GM19372 (cell line): ENCODE results near the gene RSU1.

Experiments
- ATAC-seq: cut with Tn5 transposase; IDR thresholded peaks from one replicate; pipeline ENCODE4 v1.9.1; 2021; ENCODE audit warnings: mild to moderate bottlenecking, low read depth, moderate library complexity; ENCODE audit not compliant: unreplicated experiment

The RSU1 gene

DNA sequence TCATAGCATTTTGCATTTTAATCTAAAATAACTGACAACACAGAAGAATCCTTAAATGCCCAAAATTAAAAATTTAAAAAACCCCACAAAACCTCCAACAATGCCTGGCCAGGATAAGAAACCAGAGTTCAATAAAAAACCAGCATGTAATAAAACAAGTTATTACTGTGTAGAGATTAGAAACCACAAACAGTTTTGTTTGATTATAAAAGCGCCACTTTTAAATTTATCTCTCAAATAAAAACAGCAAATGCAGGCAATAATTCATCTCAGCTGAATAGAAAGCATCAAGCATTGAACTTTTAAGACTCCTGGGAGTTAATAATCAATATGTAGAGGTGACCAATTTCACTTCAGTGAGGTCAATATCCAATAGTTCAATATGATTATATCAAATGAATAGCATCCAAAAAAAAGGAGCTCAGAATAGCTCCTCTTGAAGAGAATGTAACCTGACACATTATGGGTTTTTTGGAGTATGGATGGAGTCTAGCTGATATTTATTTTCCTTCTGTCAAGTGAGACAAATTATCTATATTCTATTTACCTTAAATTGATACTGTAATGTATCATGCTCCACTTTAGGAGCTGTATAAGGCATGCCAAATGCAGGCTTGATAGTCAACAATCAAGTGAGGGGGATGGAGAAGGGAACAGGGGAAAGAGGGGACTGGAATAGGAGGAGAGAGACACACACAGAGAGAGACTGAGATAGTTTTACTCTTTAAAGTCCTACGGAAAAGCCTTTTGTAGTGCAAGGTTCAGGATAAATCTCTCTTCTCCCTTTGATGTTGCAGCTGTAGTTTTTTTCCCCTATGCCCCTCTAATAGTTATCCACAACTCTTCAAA, 130.9 kb downstream of the RSU1 start:
- no peak for ATAC-seq

DNA sequence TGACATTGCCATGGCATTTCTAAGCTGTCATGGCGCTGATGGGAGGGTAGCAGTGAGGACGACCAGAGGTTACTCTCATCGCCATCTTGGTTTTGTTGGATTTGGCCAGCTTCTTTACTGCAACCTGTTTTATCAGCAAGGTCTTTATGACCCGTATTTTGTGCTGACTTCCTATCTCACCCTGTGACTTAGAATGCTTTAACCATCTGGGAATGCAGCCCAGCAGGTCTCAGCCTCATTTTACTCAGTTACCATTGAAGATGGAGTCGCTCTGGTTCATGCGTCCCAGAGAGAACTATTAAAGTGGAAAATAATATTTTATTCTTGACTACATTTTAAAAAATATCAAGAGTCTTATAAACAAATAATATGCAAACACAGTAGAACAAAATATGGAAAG, 131.7 kb downstream of the RSU1 start:
- ATAC-seq = no peak

DNA sequence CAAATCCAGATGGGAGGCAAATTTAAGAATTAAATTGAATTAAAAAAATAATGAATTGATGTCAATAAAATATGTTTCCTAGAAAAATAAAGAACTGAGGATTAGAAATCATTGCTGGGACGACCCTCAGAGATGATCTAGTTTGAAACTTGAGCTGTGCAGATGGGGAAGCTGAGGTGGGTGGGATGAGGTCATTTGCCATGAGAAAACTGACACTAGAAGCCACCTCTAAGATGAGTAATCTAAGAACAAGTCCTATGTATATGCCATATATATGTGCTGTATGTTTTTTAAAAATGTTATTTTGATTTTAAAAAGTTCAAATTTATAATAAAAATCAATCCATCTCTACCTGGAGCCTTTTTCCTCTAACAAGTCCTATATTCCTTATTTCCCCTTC, 135.7 kb downstream of the RSU1 start:
- ATAC-seq = no peak

DNA sequence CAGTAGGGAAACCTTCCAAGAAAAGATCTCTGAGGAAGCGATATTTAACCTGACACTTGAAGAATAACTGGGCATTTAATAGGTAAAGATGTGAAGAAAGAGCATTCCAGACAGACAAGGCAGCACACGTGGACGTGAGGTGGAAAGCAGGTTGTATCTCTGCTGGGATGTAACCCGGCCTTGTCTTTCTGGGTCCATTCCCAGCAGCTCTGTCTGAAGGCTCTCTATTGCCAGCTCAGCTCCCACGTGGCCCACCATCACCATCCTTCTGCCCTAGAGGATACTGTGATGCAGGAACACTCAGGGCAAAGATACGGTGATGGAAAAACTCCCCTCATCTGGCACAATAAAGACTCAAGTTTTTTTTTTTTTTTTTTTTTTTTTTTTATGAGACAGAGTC, 137.7 kb downstream of the RSU1 start:
- no peak for ATAC-seq

DNA sequence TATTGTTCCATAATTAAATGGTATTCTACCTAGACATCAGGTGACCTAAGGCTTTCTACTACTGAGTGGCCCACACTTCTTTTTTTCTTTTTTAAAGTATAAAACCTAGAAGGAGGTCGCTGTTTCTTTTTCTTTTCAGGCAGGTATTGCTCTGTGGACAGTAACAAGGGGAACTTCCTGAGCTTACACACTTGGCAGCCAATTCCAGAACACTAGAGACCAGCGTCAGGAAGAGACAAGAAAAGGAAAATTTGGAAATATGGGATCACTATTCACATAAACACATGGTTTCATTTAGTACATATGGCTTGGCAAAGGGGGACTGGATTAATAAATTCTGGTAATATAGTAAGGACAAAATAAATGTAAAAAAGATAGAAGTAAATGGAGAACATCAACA, 141.9 kb downstream of the RSU1 start:
- ATAC-seq = no peak

DNA sequence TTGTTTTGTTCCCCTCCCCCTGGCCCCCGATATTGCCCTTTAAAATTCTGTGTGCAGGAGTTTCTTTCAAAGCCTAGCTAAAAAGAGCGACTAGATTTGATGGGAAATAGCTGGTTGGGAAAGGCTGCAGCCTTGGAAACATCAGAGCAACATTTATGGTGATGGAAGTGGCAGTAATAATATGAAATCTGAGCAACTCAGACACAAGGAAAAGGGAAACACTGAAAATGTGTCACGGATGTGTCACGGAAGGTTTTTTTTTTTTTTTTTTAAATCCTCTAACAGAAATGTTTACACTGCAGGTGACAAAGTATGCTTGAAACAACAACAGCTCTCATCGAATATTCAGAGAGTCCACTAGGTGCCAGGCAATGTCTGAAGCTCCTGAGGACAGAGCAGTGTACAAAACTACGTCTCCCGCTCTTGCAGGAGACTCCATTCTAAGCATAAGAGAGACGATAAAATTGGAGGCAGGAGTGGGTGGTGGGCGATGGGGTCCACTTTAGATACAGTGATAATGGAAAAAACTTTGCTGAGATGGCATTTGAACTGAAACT, 143.0 kb downstream of the RSU1 start:
- no peak for ATAC-seq

DNA sequence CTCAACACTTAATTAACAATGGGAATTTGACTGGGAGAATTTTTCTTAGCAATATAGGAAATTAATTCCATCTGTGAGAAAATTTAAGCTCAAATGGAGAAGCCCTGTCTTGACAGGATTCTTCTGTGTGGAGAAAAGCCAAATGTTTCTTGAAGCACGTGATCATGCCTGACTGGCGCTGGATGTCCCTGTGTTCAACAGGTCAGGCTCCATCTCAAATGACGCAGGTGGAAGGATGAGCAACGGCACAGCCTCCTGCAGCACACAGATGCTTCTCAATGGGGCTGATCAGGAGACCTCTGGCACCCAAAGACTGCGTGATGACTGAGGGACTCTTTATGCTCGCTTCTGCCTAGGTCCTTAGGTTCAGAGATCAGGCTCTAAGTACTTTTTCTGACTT, 143.8 kb downstream of the RSU1 start:
- no peak for ATAC-seq

DNA sequence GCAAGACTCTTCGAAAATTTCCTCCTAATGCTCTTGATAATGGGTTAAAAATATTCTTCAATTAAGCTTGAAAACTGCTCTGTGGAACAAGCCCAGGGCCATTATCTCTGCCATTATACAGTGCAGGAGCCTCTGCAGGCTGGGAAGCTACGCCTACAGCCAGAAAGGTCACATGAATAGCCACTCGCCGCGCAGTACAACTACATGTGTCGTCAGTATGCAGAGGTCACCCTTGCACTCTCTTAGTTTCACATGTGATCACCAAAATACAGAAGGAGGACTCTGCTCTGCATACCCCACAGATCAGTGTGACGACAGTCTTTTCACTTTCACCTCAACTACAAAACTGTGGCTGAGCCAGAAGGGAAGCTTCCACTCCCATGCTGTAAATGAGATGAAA, 153.8 kb downstream of the RSU1 start:
- peak; percentile 55 for ATAC-seq

DNA sequence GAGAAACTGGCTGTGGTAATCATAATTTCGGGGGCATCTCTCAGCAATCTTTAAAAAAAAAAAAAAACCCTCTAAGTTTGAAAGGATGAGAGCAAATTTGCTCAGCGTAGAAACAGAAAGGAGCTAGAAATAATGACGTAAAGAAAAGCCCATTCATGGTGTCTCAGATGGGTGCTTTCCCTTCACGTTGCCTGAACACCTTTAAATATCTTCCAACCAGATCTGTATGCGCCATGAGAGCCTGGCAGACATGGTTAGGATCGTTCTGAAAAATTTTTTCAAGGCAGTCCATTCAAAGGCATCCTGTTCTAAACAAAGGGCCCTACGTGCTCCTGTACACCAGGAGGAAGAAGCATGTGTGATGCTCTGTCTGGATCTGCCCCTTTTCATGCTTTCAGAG, 154.3 kb downstream of the RSU1 start:
- no peak for ATAC-seq

DNA sequence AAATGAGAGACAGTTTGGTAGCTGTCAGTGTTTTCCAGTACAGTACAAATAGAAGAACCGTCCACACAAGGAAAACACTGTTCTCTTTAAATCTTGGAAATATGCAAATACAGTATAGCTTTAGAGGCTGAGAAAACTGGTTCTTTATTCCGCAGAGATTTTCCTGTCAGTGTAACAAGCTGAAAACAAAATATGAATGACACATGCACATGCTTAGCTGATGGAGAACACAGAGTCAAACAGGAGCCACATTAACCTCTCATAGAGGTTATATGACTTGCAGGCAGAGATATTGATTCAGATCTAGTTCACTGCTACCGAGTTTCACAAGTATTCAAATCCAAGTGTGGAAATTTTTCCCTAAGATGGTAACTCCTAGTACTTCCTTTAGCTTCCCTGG, 160.3 kb downstream of the RSU1 start:
- ATAC-seq = no peak

DNA sequence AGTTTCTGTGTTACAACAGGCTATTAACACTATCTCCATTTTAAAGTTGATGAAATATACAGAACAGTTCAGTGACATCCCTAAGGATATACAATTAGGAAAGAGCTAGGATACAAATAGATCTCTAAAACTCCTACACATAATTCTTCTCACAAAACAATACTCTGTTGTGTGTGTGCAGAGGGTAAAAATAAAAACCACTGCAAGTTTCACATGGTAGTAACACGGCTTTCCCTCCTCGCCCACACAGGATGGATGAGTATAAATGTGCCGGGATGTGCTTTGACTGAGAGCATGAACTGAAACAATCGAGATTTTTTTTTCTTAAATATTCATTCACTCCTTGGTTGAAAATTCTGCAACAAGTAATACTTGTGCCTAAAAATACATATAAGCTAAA, 164.0 kb downstream of the RSU1 start:
- peak; percentile 70 for ATAC-seq

DNA sequence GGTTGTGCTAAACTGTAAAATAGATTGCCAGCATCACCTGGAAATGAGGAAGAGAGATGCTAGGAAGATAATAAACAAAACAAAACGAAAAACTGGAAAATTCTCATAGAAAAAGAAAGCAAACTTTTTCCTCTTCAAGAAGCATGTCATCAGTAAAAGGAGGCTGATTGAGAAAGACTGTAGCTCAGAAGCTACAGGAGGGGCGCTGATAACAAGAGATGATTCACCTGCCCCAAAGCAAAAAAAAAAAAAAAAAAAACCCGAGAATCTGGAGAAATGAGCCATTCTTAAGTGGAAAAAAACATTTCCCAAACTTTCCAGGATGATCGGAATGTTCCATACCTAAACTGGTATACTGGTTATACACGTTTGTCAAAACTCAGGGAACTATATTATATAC, 165.1 kb downstream of the RSU1 start:
- ATAC-seq = no peak

DNA sequence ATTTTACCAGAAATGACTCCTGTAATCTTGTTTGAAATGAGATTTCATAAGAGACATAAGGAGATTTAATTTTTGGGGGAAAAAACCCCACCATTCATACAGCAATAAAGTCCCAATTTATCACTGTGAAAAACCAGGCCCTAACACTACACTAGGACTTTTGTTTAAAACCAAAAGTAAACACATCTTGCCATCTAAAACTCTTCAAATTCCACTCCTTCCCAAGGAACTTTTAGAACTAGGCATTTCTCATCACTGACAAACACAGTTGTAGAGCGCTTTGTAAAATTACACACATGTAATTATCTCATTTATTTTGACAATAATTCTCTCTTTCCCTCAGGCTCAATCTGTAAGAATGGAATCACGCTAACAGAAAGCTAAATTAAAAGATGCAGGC, 167.5 kb downstream of the RSU1 start:
- no peak for ATAC-seq

DNA sequence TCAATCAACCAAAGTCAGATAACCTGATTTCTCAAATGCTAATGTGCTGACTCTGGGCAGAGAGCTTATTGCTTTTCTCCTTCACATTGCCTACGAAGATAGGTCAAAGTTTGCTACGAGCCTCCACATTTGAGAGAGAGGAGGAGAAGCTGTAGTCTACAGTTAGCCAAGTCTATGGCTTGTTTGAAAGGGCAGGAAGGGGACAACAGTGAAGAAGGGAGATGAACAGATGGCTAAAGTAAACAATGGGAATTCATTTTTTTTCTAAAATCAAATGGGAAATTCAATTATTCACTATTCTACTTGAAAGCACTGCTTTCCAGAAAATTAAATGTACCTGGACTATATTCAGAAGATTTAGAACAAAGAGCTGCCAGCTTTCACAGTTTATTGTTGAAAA, 168.9 kb downstream of the RSU1 start:
- ATAC-seq = no peak

DNA sequence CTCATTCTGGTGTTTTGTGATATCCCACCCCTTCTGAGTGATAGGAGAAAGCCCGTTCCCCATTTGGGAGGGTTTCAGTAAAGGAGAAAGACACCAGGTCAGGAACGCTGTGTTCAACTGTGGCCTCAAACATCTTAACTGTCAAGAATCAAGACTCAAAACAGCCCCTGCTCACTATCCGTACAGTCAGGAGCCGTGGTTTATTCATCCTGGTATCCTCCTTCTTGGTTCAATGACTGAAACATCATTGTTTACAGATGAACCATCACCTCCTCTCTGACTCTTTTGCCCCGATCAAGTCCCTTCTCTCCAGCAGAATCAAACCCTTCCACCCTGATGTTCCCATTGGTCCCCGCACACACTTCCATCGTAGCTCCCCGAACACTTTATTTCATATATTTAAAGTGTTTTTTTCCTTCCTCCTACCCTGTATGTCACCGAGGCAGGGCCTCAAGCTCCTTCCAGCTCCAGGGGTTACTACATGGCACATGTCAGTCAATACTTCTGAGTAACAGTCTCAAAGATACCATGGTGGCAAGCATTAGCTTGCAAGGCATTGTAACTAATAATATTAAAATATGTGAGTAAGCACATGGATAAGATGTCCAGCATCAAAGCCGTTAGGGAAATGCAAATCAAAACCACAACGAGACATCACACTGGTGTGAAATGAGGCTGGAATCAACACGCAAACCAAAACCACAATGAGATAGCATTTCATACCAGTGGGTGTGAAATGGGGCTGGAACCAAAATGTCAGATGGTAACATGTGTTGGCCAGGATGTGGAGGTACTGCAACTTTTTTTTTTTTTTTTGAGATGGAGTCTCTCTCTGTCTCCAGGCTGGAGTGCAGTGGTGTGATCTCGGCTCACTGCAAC, 170.8 kb downstream of the RSU1 start:
- ATAC-seq = no peak

DNA sequence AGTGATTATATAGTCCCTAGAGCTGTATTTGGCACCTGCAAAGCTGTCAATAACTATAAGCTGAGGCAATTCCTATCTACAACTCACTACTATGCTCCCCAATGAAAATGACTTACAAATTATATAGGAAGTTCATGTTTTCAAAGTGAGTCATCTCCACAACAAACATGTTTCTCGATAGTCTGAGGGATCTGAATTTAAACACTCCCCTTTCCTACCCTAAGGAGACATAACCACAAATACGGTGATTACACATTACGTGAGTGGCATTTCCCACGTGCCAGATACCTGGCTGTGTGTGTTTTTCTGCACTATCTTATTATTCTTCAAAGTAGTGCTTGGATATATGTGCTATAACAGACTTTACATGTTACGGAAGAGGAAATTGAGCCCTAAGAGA, 173.1 kb downstream of the RSU1 start:
- no peak for ATAC-seq

DNA sequence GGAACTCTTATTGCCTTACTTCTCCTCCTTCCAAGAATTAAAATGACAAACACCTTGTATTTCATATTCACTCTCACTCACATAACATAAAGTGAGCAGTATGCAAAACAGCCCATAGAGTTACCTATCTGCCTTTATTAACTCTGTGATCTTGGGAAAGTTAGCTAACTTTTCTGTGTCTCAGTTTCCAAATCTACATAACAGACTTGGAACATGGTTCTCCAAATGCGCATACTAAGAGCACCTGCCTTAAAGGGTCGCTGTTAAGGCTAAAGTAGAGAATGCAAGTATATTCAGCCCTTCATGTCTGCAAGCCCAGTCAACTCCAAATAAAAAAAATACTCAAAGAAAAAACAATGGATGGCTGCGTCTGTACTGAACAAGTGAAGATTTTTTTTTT, 173.7 kb downstream of the RSU1 start:
- ATAC-seq = no peak

DNA sequence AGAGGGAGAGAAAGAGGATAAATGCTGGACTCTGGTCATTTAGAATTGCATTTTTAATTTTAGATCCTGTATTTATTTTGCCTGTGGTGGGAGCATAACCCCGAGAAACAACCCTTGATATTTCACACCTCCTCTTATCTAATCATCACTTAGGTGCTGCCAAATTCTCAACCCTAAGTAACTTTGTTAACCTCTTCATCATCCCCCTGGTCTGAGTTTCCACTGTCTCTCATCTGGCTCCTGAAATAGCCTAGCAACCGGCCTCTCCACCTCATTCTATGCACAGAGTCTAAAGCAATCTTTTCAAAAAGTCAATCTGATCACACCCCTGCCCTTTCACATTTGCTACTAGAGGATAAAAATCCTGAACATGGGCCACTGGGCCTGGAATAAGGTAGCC, 177.1 kb downstream of the RSU1 start:
- no peak for ATAC-seq

DNA sequence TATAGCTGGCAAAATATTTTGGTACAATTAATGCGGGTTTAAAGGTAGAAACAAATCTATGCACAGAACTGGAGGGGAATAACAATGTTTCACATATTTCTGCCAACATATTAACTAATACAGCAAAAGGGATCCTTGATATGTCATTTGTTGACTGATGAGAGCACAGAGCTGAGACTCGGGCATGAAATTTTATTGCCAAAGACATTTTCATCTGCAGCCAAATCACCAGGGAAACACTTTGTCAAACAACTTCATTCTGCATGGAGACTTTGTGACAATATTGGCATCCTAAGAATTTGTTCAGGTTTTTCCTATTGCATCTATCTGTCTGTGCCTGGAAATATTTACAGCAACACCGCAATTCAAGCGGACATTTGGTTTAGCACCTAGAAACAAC, 177.8 kb downstream of the RSU1 start:
- no peak for ATAC-seq

DNA sequence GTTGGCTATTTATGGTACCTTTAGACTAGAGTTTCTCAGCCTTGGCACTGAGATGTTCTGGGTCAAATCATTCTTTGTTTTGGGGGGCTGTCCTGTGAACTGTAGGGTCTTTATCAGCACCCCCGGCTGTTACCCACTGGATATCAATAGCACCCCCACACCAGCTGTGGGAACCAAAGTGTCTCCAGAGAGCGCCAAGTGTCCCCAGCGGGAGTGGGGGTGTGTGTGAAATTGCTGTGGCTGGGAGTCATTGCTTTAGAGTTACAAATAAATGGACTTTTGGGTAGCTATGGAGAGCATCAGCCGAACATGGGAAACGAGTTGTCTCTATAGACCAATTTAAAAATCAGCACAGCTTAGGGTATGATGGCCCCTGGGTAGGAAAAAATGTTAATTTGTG, 184.2 kb downstream of the RSU1 start:
- ATAC-seq = no peak

DNA sequence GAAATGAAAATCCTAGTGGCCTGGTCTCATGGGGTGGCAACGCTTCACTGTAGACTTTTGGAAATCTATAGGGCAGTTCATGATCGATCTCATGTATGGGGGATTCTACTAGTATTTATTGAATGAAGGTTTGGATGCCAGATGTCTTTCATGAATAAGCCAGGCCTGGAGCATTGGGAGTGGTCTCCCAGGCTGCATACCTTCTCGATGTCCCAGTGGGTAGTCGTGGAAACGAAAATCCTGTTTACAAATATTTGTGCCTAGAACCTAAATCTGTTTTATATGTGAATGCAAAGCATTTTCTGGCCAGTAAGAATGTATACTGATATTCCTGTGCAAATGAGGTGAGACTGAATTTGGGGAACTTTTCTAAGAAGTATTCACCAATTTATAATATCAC, 190.5 kb downstream of the RSU1 start:
- ATAC-seq = no peak

DNA sequence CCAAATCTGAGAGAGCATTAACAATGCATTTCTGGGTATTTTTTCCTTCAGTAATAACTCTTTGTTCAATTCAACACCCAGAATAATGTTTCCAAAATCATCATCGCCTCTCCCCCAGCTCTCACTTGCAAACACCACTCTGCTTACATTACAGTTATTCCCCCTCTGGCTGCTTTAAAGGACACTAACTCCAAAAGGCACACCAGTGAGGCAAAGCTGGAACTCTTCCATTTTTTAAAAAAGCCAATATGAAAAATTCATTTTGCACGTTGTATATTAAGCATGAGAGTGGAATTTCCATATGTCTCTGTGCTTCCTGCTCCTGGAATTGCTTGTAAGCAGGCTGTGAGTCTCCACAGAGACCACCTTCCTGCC, 204.3 kb downstream of the RSU1 start:
- no peak for ATAC-seq
